Cardiac fibroblast (primary cell): ENCODE measurements around the gene FGGY.

Experiments used
- DNase-seq, 2 donors: peaks; one replicate each; pipeline versions ENCODE4 v3.0.0 to v3.0.0-alpha.2; 2010; ENCODE audit warnings: low read depth in 2 of 2
- H3K4me3 ChIP-seq, 2 donors: replicated peaks in 1 of 2; 1 replicate in 1 of 2; 2 replicates in 1 of 2; pipeline ENCODE4 v1.5.1; 2011; ENCODE audit warnings: low read depth in 2 of 2, low read length in 2 of 2, mild to moderate bottlenecking in 2 of 2, moderate library complexity in 1 of 2
- CTCF ChIP-seq: IDR thresholded peaks from one replicate; pipeline ENCODE4 v1.5.1; 2011; ENCODE audit warnings: low read depth, mild to moderate bottlenecking, low read length, inconsistent platforms

Gene FGGY

GRCh38 chr1:59481881-59482505 lies 185.1 kb downstream of the FGGY start:
- no peak for TF ChIP-seq CTCF
- H3K4me3 ChIP-seq, result no peak overlapping the region
- DNase-seq, result peak in 1 of 2 donors; percentile 10

GRCh38 chr1:59482986-59483385 lies 186.1 kb downstream of the FGGY start:
- H3K4me3 ChIP-seq, result no peak overlapping the region
- TF ChIP-seq CTCF, result no peak
- DNase-seq, result no peak

- DNase-seq, result peak; percentile 83 to 86
- no peak overlapping the region for H3K4me3 ChIP-seq
- TF ChIP-seq CTCF, result no peak
These were observed 187.2 kb downstream of the FGGY start for GRCh38 chr1:59484096-59484495.

GRCh38 chr1:59485171-59485570 lies 188.3 kb downstream of the FGGY start:
- TF ChIP-seq CTCF, result no peak
- no peak for DNase-seq

GRCh38 chr1:59485949-59486348 lies 189.1 kb downstream of the FGGY start:
- DNase-seq, result no peak
- H3K4me3 ChIP-seq, result no peak overlapping the region
- no peak for TF ChIP-seq CTCF

More at GRCh38 chr1:59485171-59485570, 188.3 kb downstream of the FGGY start:
- H3K4me3 ChIP-seq, result no peak overlapping the region

- TF ChIP-seq CTCF, result no peak
- no peak overlapping the region for H3K4me3 ChIP-seq
- peak; percentile 14 to 38 for DNase-seq
These were observed 189.7 kb downstream of the FGGY start for GRCh38 chr1:59486615-59487014.

- TF ChIP-seq CTCF, result no peak
- peak; percentile 35 to 49 for DNase-seq
- H3K4me3 ChIP-seq, result no peak overlapping the region
These were observed 190.6 kb downstream of the FGGY start for GRCh38 chr1:59487335-59488031.
